Endothelial cell of umbilical vein (primary cell): ENCODE measurements around the gene CRTC1. TPM values are rescaled to one million over a fixed set of nuclear protein-coding genes. Genes with fewer than 3 reads are reported as not detected.

Experiments
- BruUV-seq: library from RNA; stranded (reverse); fragments of 400-500 nt; replicated peaks from 2 replicates; lab custom pipeline; 2021; lab: Mats Ljungman, UMichigan
- CTCF ChIA-PET: fragments of 300-600, 350-600 bp; sonication (Branson Sonifier 250); formaldehyde crosslinking; loops from one replicate; lab custom pipeline; 2021; ENCODE audit warnings: antibody characterized with exemption, inconsistent platforms; lab: Charles Lee
- POLR2A ChIA-PET: fragments of 300-600, 350-600 bp; sonication (Branson Sonifier 250); formaldehyde crosslinking; loops from one replicate; lab custom pipeline; 2021; ENCODE audit warnings: antibody characterized with exemption, inconsistent platforms; lab: Charles Lee
- DNase-seq: peaks from one replicate; pipeline ENCODE4 v3.0.0-alpha.2; 2011; ENCODE audit warnings: low read depth, low spot score
- FAIRE-seq: peaks from 2 replicates; lab custom pipeline; 2011; peaks lifted over from hg19 to GRCh38; lab: Jason Lieb, UNC
- H2AFZ ChIP-seq: 2 replicates; pipeline ENCODE4 v1.6.0; 2012; ENCODE audit warnings: low read depth, low read length, control low read depth, inconsistent platforms
- H3K27ac ChIP-seq: 2 replicates; pipeline ENCODE4 v1.5.1; 2011; ENCODE audit warnings: low read depth, mild to moderate bottlenecking, control low read depth, low read length, moderate library complexity; ENCODE audit not compliant: insufficient read depth
- H3K27me3 ChIP-seq, 2 experiments: 2 replicates each; pipeline versions ENCODE4 v1.6.0 to v1.6.1; 2011; ENCODE audit warnings: low read length in 2 of 2, mixed read lengths in 1 of 2; ENCODE audit not compliant: control insufficient read depth in 2 of 2, insufficient read depth in 2 of 2
- H3K36me3 ChIP-seq, 2 experiments: 2 replicates in 1 of 2; 3 replicates in 1 of 2; pipeline ENCODE4 v1.5.1; 2011; ENCODE audit warnings: low read length in 2 of 2, mild to moderate bottlenecking in 1 of 2, moderate library complexity in 1 of 2; ENCODE audit not compliant: control insufficient read depth in 2 of 2, insufficient read depth in 2 of 2; ENCODE audit errors: extremely low read depth in 1 of 2
- H3K4me1 ChIP-seq: 3 replicates; pipeline ENCODE4 v1.5.1; 2011; ENCODE audit warnings: mild to moderate bottlenecking, low read length; ENCODE audit not compliant: control insufficient read depth, insufficient read depth; ENCODE audit errors: extremely low read depth
- H3K4me2 ChIP-seq: 2 replicates; pipeline ENCODE4 v1.6.1; 2011; ENCODE audit warnings: low read length, control low read depth, mixed read lengths; ENCODE audit not compliant: insufficient read depth
- H3K4me3 ChIP-seq, 3 experiments: fragments of 200-600 bp in 1 of 3; sonication (generic), shearing (Covaris generic) in 1 of 3; replicated peaks in 1 of 3; 2 replicates each; pipeline ENCODE4 v1.5.1; 2011 to 2016; ENCODE audit warnings: control low read depth in 3 of 3, low read length in 3 of 3, mild to moderate bottlenecking in 2 of 3, inconsistent platforms in 1 of 3, low read depth in 1 of 3, moderate library complexity in 1 of 3; ENCODE audit not compliant: insufficient read depth in 1 of 3
- H3K79me2 ChIP-seq: 2 replicates; pipeline ENCODE4 v1.6.0; 2012; ENCODE audit warnings: low read length, inconsistent platforms; ENCODE audit not compliant: control insufficient read depth, insufficient read depth
- H3K9ac ChIP-seq: replicated peaks from 2 replicates; pipeline ENCODE3; 2011; ENCODE audit warnings: low read length, control low read depth; ENCODE audit not compliant: insufficient read depth; ENCODE audit errors: extremely low read depth
- H3K9me1 ChIP-seq: replicated peaks from 3 replicates; pipeline ENCODE4 v1.6.0; 2011; ENCODE audit warnings: mild to moderate bottlenecking, low read length; ENCODE audit not compliant: control insufficient read depth, insufficient read depth; ENCODE audit errors: extremely low read depth
- H3K9me3 ChIP-seq: replicated peaks from 2 replicates; pipeline ENCODE4 v1.5.1; 2012; ENCODE audit warnings: low read length, inconsistent platforms; ENCODE audit not compliant: control insufficient read depth, insufficient read depth
- H4K20me1 ChIP-seq: replicated peaks from 2 replicates; pipeline ENCODE3; 2011; ENCODE audit warnings: mild to moderate bottlenecking, low read length; ENCODE audit not compliant: control insufficient read depth, insufficient read depth; ENCODE audit errors: extremely low read depth
- EZH2 ChIP-seq: IDR thresholded peaks from 2 replicates; pipeline ENCODE4 v1.6.1; 2012; ENCODE audit warnings: borderline replicate concordance, low read depth, mild to moderate bottlenecking, moderate library complexity, low read length, inconsistent platforms; ENCODE audit not compliant: severe bottlenecking
- FOS ChIP-seq: IDR thresholded peaks from 2 replicates; pipeline ENCODE4 v1.6.1; 2011; ENCODE audit warnings: mild to moderate bottlenecking, low read length, moderate library complexity, borderline replicate concordance; ENCODE audit not compliant: insufficient read depth
- GATA2 ChIP-seq: IDR thresholded peaks from 2 replicates; pipeline ENCODE4 v1.7.0; 2011; ENCODE audit warnings: low read depth, mild to moderate bottlenecking, moderate library complexity, mixed read lengths, low read length; ENCODE audit not compliant: insufficient read length, insufficient read depth
- JUN ChIP-seq: IDR thresholded peaks from 2 replicates; pipeline ENCODE4 v1.6.1; 2011; ENCODE audit warnings: borderline replicate concordance, low read depth; ENCODE audit not compliant: insufficient read length, insufficient read depth
- MYC ChIP-seq: IDR thresholded peaks from one replicate; pipeline ENCODE4 v1.6.1; 2011; ENCODE audit warnings: mild to moderate bottlenecking, low read depth, low read length
- POLR2A ChIP-seq: IDR thresholded peaks from 2 replicates; pipeline ENCODE4 v1.6.1; 2012; ENCODE audit warnings: low read depth, mild to moderate bottlenecking, control low read depth, low read length
- POLR2AphosphoS5 ChIP-seq: IDR thresholded peaks from 2 replicates; pipeline ENCODE4 v1.6.1; 2012; ENCODE audit warnings: low read depth, mild to moderate bottlenecking, control low read depth, low read length, moderate library complexity; ENCODE audit not compliant: insufficient read depth
- dilution Hi-C: fragments of 300-500 bp; cut with MboI; formaldehyde crosslinking; loops from one replicate; pipeline ENCODE4 v1.15.0; 2019; ENCODE audit warnings: low sequenced_read_pairs; ENCODE audit not compliant: extremely low pct_ligation_motif_present
- intact Hi-C: fragments of 100-400 bp; cut with micrococcal nuclease; formaldehyde crosslinking; loops from one replicate; pipeline ENCODE4 v1.10.0; 2022
- polyA plus RNA-seq, 4 experiments: library from polyadenylated mRNA; depleted of rRNA in 3 of 4; stranded (reverse) in 3 of 4; unstranded in 1 of 4; fragments of >200 nt; gene quantifications; 2 replicates each; pipeline versions ENCODE4 v1.2.1 to v1.2.3, GENCODE V29; 2011 to 2012; ENCODE audit warnings: missing spikeins in 1 of 4
- total RNA-seq: library from RNA; stranded (reverse); gene quantifications from 2 replicates; pipeline ENCODE4 v1.2.3, GENCODE V29; 2021
- TF ChIP-seq, protein P1 (sequence below), 2 donors: IDR thresholded peaks; 1 replicate in 1 of 2; 2 replicates in 1 of 2; pipeline ENCODE4 v1.5.1; 2011; ENCODE audit warnings: low read length in 2 of 2, mild to moderate bottlenecking in 2 of 2, moderate library complexity in 2 of 2, control low read depth in 1 of 2, inconsistent platforms in 1 of 2, low read depth in 1 of 2; ENCODE audit not compliant: insufficient read depth in 1 of 2; ENCODE audit errors: extremely low read depth in 1 of 2
- TF ChIP-seq, protein P2 (sequence below): IDR thresholded peaks from 2 replicates; pipeline ENCODE4 v1.6.1; 2011; ENCODE audit not compliant: insufficient read depth, insufficient read length

Gene CRTC1
- total and polyA plus RNA-seq, 2 donors (not counting 3 experiments of a cell fraction or from before 2014, with no cell fraction given), result 4.2 to 11.4 TPM

DNA sequence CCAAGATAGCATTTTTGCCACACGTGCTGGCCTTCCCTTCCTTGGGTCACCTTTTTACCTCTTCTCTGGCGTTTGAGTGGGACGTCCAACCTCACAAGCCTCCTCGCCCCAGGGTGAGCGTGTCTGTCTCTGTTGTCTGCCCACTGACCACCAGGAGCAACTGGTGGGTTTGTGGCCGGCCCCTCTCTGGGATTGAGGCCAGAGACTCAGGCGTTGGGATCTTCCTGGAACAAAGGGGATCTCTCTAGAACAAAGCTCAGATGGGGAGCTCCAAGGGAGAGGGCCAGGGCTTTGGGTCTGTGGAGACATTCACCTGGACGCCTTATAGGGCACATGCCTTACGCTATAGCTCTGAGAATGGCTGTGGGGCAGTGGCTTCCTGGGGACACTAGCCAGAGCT is 90.2 kb downstream of the CRTC1 start:
- peaks cover 0 to 6% of the 10 kb centered on the region in 2 experiments for H3K27me3 ChIP-seq
- no peak overlapping the region for H3K27ac ChIP-seq
- DNase-seq, result no peak
- FAIRE-seq, result no peak
- BruUV-seq, result no TSS peak
- dilution Hi-C loops, result no loop called here
- no peak overlapping the region for H3K9ac ChIP-seq
- no peaks in the 10 kb centered on the region for H3K79me2 ChIP-seq
- H3K9me1 ChIP-seq, result no peaks in the 10 kb centered on the region
- TF ChIP-seq POLR2A, result no peak
- TF ChIP-seq, protein P1, sequence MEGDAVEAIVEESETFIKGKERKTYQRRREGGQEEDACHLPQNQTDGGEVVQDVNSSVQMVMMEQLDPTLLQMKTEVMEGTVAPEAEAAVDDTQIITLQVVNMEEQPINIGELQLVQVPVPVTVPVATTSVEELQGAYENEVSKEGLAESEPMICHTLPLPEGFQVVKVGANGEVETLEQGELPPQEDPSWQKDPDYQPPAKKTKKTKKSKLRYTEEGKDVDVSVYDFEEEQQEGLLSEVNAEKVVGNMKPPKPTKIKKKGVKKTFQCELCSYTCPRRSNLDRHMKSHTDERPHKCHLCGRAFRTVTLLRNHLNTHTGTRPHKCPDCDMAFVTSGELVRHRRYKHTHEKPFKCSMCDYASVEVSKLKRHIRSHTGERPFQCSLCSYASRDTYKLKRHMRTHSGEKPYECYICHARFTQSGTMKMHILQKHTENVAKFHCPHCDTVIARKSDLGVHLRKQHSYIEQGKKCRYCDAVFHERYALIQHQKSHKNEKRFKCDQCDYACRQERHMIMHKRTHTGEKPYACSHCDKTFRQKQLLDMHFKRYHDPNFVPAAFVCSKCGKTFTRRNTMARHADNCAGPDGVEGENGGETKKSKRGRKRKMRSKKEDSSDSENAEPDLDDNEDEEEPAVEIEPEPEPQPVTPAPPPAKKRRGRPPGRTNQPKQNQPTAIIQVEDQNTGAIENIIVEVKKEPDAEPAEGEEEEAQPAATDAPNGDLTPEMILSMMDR (IDR thresholded peaks at IDR 0.05; ENCODE audit: extremely low read depth in 1 of 2, insufficient read depth in 1 of 2, low read depth in 1 of 2, low read length in 2 of 2), result no peak
- TF ChIP-seq, protein P2, sequence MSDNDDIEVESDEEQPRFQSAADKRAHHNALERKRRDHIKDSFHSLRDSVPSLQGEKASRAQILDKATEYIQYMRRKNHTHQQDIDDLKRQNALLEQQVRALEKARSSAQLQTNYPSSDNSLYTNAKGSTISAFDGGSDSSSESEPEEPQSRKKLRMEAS, result no peak
- no peak overlapping the region for H3K4me3 ChIP-seq
- H3K4me2 ChIP-seq, result no peak overlapping the region
- H3K36me3 ChIP-seq, result no peaks in the 10 kb centered on the region
- H4K20me1 ChIP-seq, result no peaks in the 10 kb centered on the region
- H2AFZ ChIP-seq, result no peak overlapping the region
- intact Hi-C loops, result loop anchor here (5.0 kb wide), 1 partner anchor 74 kb away; no protein-coding TSS in a partner anchor
- ChIA-PET CTCF (interaction anchor here (1.8 kb wide), 1 partner anchor 73 kb away, joined by 5 read pairs; no protein-coding TSS in a partner anchor), POLR2A (no interaction called here)
- no peaks in the 10 kb centered on the region for H3K4me1 ChIP-seq
- H3K9me3 ChIP-seq, result no peaks in the 10 kb centered on the region

DNA sequence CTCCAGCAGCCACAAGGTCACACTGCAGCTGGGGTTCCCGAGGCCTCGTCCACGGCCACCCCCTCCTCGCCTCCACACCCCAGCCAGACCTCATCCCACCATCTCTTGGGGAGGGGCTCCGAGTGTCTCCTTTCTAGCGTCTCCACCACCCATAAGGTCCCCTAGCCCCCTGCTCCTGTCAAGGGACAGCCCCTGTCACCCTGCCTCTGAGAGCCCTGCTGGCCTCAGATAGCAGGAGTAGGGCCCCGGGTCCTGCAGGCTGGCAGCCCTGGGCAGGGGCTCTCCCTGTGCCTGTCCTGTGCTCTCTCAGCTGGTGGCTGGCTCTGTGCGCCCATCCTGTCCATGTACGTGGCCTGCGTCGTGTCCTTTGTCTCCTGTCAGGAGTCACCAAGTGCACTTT is 90.6 kb downstream of the CRTC1 start:
- H3K9ac ChIP-seq, result no peak overlapping the region
- no peak for FAIRE-seq
- no peaks in the 10 kb centered on the region for H3K79me2 ChIP-seq
- H3K4me1 ChIP-seq, result no peaks in the 10 kb centered on the region
- H3K36me3 ChIP-seq, result no peaks in the 10 kb centered on the region
- H3K4me3 ChIP-seq, result no peak overlapping the region
- H4K20me1 ChIP-seq, result no peaks in the 10 kb centered on the region
- dilution Hi-C loops, result no loop called here
- ChIA-PET CTCF (interaction anchor here (1.8 kb wide), 1 partner anchor 73 kb away, joined by 5 read pairs; no protein-coding TSS in a partner anchor), POLR2A (no interaction called here)
- intact Hi-C loops, result loop anchor here (5.0 kb wide), 1 partner anchor 73 kb away; no protein-coding TSS in a partner anchor
- DNase-seq, result no peak
- no peak overlapping the region for H3K27ac ChIP-seq
- no peaks in the 10 kb centered on the region for H3K9me3 ChIP-seq
- H3K27me3 ChIP-seq, result peaks cover 3 to 7% of the 10 kb centered on the region in 2 experiments
- no peak overlapping the region for H2AFZ ChIP-seq
- TF ChIP-seq, protein P1 (IDR thresholded peaks at IDR 0.05; ENCODE audit: extremely low read depth in 1 of 2, insufficient read depth in 1 of 2, low read depth in 1 of 2, low read length in 2 of 2), result no peak
- TF ChIP-seq, protein P2, result no peak
- TF ChIP-seq POLR2AphosphoS5, result no peak
- TF ChIP-seq FOS, result no peak
- TF ChIP-seq POLR2A, result no peak
- no peak for TF ChIP-seq JUN
- TF ChIP-seq MYC, result no peak
- no peak for TF ChIP-seq GATA2
- no peak for TF ChIP-seq EZH2
- no peaks in the 10 kb centered on the region for H3K9me1 ChIP-seq
- no peak overlapping the region for H3K4me2 ChIP-seq
- BruUV-seq, result no TSS peak
